HepG2 (cell line): Measurements from ENCODE around the gene SCYGR5. TPM values are rescaled to one million over a fixed set of nuclear protein-coding genes. Genes with fewer than 3 reads are reported as not detected.

ENCODE experiments used
- ADNP ChIP-seq: sonication (generic); formaldehyde crosslinking; IDR thresholded peaks from 2 replicates; pipeline ENCODE4 v1.4.0; 2020; ENCODE audit warnings: missing genetic modification reagents
- AHDC1 ChIP-seq: sonication (generic); formaldehyde crosslinking; IDR thresholded peaks from 2 replicates; pipeline ENCODE4 v1.5.1; 2020; ENCODE audit warnings: mild to moderate bottlenecking, missing genetic modification reagents, borderline replicate concordance
- ARNTL ChIP-seq: sonication (generic); formaldehyde crosslinking; IDR thresholded peaks from 2 replicates; pipeline ENCODE4 v1.4.0; 2020; ENCODE audit warnings: mild to moderate bottlenecking, missing genetic modification reagents
- ASH2L ChIP-seq: fragments of 300-600, 200-600 bp; sonication (generic); IDR thresholded peaks from 2 replicates; pipeline ENCODE4 v1.7.0; 2017; ENCODE audit warnings: low read depth, mild to moderate bottlenecking, moderate library complexity, mixed read lengths, low read length; ENCODE audit not compliant: insufficient read length
- ATF7 ChIP-seq, 2 experiments: fragments of 450-650 bp in 1 of 2; sonication (generic) in 1 of 2; formaldehyde crosslinking in 1 of 2; IDR thresholded peaks; 2 replicates each; pipeline versions ENCODE4 v1.4.0 to v1.6.1; 2016 to 2020; ENCODE audit warnings: antibody characterized with exemption in 1 of 2, mild to moderate bottlenecking in 1 of 2, missing genetic modification reagents in 1 of 2
- FOXA3 ChIP-seq: IDR thresholded peaks from 2 replicates; pipeline ENCODE4 v1.6.1; 2016; ENCODE audit warnings: missing genetic modification reagents, missing compliant biosample characterization
- FUBP1 ChIP-seq: sonication (generic); formaldehyde crosslinking; IDR thresholded peaks from 2 replicates; pipeline ENCODE4 v1.5.1; 2020; ENCODE audit warnings: missing genetic modification reagents, mild to moderate bottlenecking, borderline replicate concordance
- HNRNPUL1 ChIP-seq: fragments of 200-400 bp; formaldehyde crosslinking; IDR thresholded peaks from 2 replicates; pipeline ENCODE4 v1.6.1; 2017; ENCODE audit warnings: low read depth, mild to moderate bottlenecking, low read length, moderate library complexity
- IRF9 ChIP-seq: sonication (generic); formaldehyde crosslinking; IDR thresholded peaks from 2 replicates; pipeline ENCODE4 v1.8.0; 2022; ENCODE audit warnings: missing genetic modification reagents, mild to moderate bottlenecking, borderline replicate concordance
- KDM6A ChIP-seq: IDR thresholded peaks from 2 replicates; pipeline ENCODE4 v1.6.1; 2016; ENCODE audit warnings: low read depth
- KMT2A ChIP-seq: sonication (generic); formaldehyde crosslinking; IDR thresholded peaks from 2 replicates; pipeline ENCODE4 v1.4.0; 2020; ENCODE audit warnings: missing genetic modification reagents
- MBNL3 ChIP-seq: fragments of 250-450 bp; sonication (Bioruptor Pico); conservative IDR thresholded peaks from 2 replicates; pipeline ENCODE4 v1.8.0; 2022; ENCODE audit warnings: mild to moderate bottlenecking, inconsistent platforms
- MED13 ChIP-seq: sonication (generic); formaldehyde crosslinking; IDR thresholded peaks from 2 replicates; pipeline ENCODE4 v1.5.0; 2020; ENCODE audit warnings: missing genetic modification reagents
- RNF2 ChIP-seq: fragments of 450-650 bp; conservative IDR thresholded peaks from 2 replicates; pipeline ENCODE4 v1.6.1; 2016; ENCODE audit warnings: low read depth
- STAT5B ChIP-seq: sonication (generic); formaldehyde crosslinking; IDR thresholded peaks from 2 replicates; pipeline ENCODE4 v1.4.0; 2020; ENCODE audit warnings: missing genetic modification reagents
- THRA ChIP-seq: sonication (generic); formaldehyde crosslinking; IDR thresholded peaks from 2 replicates; pipeline ENCODE4 v1.4.0; 2020; ENCODE audit warnings: missing genetic modification reagents, borderline replicate concordance
- ZBTB38 ChIP-seq: sonication (generic); formaldehyde crosslinking; IDR thresholded peaks from 2 replicates; pipeline ENCODE4 v1.5.1; 2020; ENCODE audit warnings: mild to moderate bottlenecking, missing genetic modification reagents
- ZNF292 ChIP-seq: sonication (generic); formaldehyde crosslinking; IDR thresholded peaks from 2 replicates; pipeline ENCODE4 v1.8.1; 2022; ENCODE audit warnings: mild to moderate bottlenecking, low read depth, missing genetic modification reagents, borderline replicate concordance
- ZNF639 ChIP-seq: conservative IDR thresholded peaks from 2 replicates; pipeline ENCODE4 v1.6.1; 2018; ENCODE audit warnings: missing genetic modification reagents
- polyA plus RNA-seq, 8 experiments: library from polyadenylated mRNA; depleted of rRNA in 3 of 8; stranded (reverse) in 7 of 8; unstranded in 1 of 8; fragments of >200 nt; fragmentation: Illumina TruSeq in 4 of 8; extraction: Trizol in 4 of 8; gene quantifications; 2 replicates each; pipeline versions ENCODE4 v1.2.1 to v1.2.3, GENCODE V29; 2011 to 2016; ENCODE audit warnings: low read depth in 4 of 8, missing spikeins in 1 of 8, mixed read lengths in 1 of 8; ENCODE audit not compliant: insufficient read depth in 1 of 8
- total RNA-seq, 5 experiments: library from RNA; depleted of rRNA; stranded (reverse); fragments of >200 nt; fragmentation: Illumina TruSeq; extraction: Trizol; gene quantifications; 2 replicates each; pipeline ENCODE4 v1.2.3, GENCODE V29; 2016; ENCODE audit warnings: low read depth in 1 of 5

SCYGR5 gene
- total and polyA plus RNA-seq, 2 of the 13 experiments (the other 11 are each of a cell fraction or from before 2014, with no cell fraction given): not detected

GRCh38 chr2:227703280-227703732 lies 36.7 kb downstream of the SCYGR5 start (continued):
- TF ChIP-seq ZNF639 (no peak), MBNL3 (CRISPR knock-in tag) (no peak), MED13 (CRISPR knock-in tag) (no peak), THRA (0 out of 2 replicates have a peak, but pooled peaks have one; percentile 32), RNF2 (no peak), KMT2A (CRISPR knock-in tag) (no peak), AHDC1 (CRISPR knock-in tag) (0 out of 2 replicates have a peak, but pooled peaks have one; percentile 28), STAT5B (CRISPR knock-in tag) (no peak), ZBTB38 (CRISPR knock-in tag) (no peak), KDM6A (CRISPR knock-in tag) (no peak), ADNP (CRISPR knock-in tag) (no peak), FOXA3 (peak; percentile 69), ZNF292 (no peak), FUBP1 (CRISPR knock-in tag) (no peak), ASH2L (peak; percentile 40), ARNTL (CRISPR knock-in tag) (no peak), IRF9 (no peak), ATF7 (IDR thresholded peaks at IDR 0.05) (no peak), ATF7 (CRISPR knock-in tag; IDR thresholded peaks at IDR 0.05) (no peak), HNRNPUL1 (no peak)
